GM21447 (cell line): ENCODE measurements around the gene PROSER2.

ENCODE experiments used
- ATAC-seq: cut with Tn5 transposase; IDR thresholded peaks from one replicate; pipeline ENCODE4 v1.9.1; 2021; ENCODE audit not compliant: unreplicated experiment

The PROSER2 gene

DNA sequence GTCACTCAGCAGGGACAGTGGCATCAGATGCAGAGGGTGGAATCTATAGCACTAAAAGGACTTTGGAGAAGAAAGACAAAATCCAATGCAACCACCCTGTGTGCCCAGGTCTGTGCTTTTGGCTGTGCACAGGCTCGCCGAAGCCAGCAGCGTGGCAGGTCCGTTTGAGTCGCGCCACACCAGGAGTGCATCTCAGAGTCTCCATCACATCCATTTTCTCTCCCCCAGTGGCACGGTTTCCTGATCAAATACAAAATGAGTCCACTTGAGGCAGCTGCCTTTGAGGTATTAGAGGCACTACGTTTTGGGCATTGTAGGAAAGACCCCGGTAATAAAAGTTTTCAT, 23.4 kb upstream of the PROSER2 start:
- ATAC-seq = no peak

GRCh38 chr10:11804336-11804735, 18.8 kb upstream of the PROSER2 start:
- ATAC-seq = no peak

GRCh38 chr10:11805792-11806191, 17.4 kb upstream of the PROSER2 start:
- ATAC-seq = no peak

DNA sequence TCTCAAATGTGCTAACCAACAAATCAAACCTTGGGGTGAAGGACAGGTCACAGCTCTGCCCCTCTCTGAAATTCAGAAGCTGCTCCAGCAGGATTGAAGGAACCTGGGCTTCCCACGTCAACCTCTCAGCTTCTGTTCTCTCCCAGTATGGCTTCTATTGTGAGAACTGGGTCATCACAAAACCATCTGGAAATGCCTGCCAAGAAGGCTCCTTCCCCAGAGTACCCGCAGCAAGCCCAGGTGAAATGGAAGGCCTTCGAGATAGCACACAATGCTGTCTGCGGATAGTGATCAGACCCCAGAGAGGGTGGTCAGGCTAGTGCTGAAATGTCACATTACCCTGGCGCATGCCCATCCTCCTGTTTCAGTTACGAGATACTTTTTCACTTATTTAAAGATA, 16.4 kb upstream of the PROSER2 start:
- no peak for ATAC-seq

- no peak for ATAC-seq
These were observed 14.3 kb upstream of the PROSER2 start for GRCh38 chr10:11808808-11809207.

- no peak for ATAC-seq
These were observed 12.8 kb upstream of the PROSER2 start for GRCh38 chr10:11810313-11810766.

GRCh38 chr10:11810973-11811372, 12.2 kb upstream of the PROSER2 start:
- no peak for ATAC-seq

DNA sequence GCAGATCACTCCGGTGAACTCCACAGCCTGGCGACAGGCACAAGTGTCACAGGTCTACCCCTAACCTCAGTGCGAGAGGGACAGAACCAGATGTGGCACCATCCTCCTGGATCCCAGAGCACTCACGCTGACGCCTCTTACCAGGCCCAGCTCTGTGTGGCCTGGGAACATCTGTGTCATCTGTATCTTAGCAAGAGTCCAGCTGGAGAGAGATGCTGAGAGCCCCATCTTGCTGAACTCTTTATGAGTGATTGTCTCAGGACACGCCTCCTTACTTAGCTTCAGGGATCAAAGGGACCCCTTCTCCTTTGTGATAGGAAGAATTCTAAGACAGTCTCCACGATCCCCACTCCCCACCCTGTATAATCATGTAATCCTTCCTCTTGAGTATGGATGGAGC, 10.0 kb upstream of the PROSER2 start:
- ATAC-seq = no peak

DNA sequence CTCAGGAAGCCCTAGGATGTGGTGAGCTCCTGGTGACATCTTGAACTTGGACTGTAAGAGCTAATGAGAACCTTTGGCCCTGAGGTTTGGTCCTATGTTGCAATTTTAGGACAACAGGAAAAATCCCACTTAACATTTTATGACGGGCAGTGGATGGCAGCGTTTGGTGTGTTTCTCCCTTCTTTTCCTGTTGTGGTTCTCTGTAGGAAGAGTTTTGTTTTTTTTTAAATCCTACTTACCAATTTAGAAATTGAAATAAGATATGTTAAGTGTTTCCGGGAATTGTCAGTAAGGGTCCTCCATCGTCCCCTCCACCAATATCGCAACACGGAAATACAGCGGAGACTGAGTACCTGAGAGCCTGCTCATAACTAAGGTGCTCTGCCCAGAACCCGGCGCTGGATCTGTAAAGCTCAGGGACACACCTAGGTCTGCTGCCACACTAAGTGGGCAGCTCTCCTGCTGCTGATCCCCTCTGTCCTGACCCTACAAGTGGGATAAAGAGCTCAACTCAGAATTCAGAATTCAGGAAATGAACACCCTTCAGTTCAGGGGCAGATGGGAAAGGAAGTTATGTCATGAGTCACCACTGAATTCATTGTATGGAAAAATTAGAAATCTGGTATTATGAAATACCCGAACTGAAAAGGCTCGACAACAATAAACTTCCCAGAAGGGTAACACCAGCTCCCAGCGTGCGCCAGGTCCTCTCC, 9.1 kb upstream of the PROSER2 start:
- ATAC-seq = no peak

GRCh38 chr10:11819027-11819426, 4.1 kb upstream of the PROSER2 start:
- ATAC-seq = no peak

- no peak for ATAC-seq
These were observed 965 bp upstream of the PROSER2 start for GRCh38 chr10:11822026-11822756.

DNA sequence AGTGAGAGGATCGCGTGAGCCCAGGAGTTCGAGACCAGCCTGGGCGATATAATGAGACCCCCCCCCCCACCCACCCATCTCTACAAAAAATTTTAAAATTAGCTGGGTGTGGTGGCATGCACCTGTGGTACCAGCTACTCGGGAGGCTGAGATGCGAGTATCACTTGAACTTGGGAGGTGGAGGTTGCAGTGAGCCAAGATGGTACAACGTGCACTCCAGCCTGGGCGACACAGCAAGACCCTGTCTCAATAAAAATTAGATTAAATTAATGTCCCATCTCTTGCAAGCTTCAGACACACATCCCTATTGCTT, 391 bp upstream of the PROSER2 start:
- ATAC-seq = no peak

GRCh38 chr10:11823989-11824346, 812 bp downstream of the PROSER2 start:
- no peak for ATAC-seq

- no peak for ATAC-seq
These were observed 1.2 kb downstream of the PROSER2 start for GRCh38 chr10:11824376-11824775.

DNA sequence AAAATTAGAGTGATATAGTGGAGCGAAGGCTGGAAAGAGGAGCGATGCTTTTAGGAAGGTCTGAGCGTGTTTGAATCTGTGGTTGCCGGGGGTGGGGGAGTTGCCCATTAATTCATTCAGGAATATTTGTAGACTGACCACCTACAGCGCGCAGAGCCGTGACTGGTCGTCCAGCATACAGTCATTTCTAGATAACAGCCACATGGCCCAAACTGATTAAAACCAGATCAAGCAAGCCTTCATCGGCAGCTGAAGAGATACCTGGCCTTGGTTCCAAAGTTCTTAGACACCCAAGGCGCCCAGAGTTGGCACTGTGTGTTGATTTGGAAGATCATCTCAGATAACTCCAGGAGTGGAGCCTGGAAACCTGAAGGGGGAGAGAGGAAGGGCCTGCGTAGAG, 1.7 kb downstream of the PROSER2 start:
- ATAC-seq = no peak

DNA sequence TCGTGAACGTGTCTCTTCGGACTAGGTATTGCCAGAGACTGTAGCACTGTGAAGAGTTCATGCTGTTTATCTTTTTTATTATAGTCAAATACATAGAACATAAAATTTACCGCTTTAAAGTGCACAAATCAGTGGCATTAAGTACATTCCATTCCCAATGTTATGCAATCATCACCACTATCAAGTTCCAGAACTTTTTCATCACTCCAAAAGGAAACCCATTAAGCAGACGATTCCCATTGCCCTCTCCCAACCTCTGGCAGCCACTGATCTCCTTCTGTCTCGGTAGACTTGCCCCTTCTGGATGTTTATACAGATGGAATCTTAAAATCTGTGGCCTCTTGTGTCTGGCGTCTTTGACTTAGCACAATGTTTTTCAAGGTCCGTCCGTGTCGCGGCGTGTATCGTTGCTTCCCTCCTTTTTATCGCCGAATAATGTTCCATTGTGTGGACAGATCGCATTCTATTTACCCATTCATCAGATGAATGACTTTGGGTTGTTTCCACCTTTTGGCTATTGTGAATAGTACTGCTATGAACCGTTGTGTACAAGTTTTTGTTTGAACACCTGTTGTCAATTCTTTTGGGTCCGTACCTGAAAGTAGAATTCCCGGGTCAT, 2.7 kb downstream of the PROSER2 start:
- ATAC-seq = no peak

GRCh38 chr10:11827006-11827405, 3.9 kb downstream of the PROSER2 start:
- no peak for ATAC-seq

- ATAC-seq = no peak
These were observed 4.3 kb downstream of the PROSER2 start for GRCh38 chr10:11827414-11827813.

GRCh38 chr10:11828682-11829284, 5.6 kb downstream of the PROSER2 start:
- ATAC-seq = no peak

- ATAC-seq = no peak
These were observed 7.8 kb downstream of the PROSER2 start for GRCh38 chr10:11830836-11831519.

- no peak for ATAC-seq
These were observed 8.4 kb downstream of the PROSER2 start for GRCh38 chr10:11831520-11831951.
